Skeletal muscle satellite cell (primary cell): Measurements from ENCODE around the gene RAB36.
"Not testable (repeated sequence)": the region's sequence is repeated elsewhere in the genome, so short reads cannot be mapped to it uniquely, and the experiment has no call there.

ENCODE experiments used
- H3K27me3 ChIP-seq: 2 replicates; pipeline ENCODE4 v1.7.0; 2013; ENCODE audit warnings: low read length; ENCODE audit not compliant: control insufficient read depth, insufficient read depth
- H3K36me3 ChIP-seq: 2 replicates; pipeline ENCODE4 v1.7.0; 2013; ENCODE audit warnings: mild to moderate bottlenecking, control low read depth, low read length; ENCODE audit not compliant: insufficient read depth
- H3K4me1 ChIP-seq: 2 replicates; pipeline ENCODE4 v1.7.0; 2013; ENCODE audit warnings: low read length; ENCODE audit not compliant: control insufficient read depth, insufficient read depth
- H3K4me2 ChIP-seq: 2 replicates; pipeline ENCODE4 v1.7.0; 2013; ENCODE audit warnings: mild to moderate bottlenecking, low read length
- H3K4me3 ChIP-seq: 2 replicates; pipeline ENCODE4 v1.7.0; 2013; ENCODE audit warnings: low read length
- H3K9ac ChIP-seq: 2 replicates; pipeline ENCODE4 v1.7.0; 2013; ENCODE audit warnings: mild to moderate bottlenecking, low read depth, low read length, moderate library complexity
- H3K9me3 ChIP-seq: replicated peaks from 2 replicates; pipeline ENCODE4 v1.7.0; 2013; ENCODE audit warnings: mild to moderate bottlenecking, control low read depth, low read length

RAB36 gene

DNA sequence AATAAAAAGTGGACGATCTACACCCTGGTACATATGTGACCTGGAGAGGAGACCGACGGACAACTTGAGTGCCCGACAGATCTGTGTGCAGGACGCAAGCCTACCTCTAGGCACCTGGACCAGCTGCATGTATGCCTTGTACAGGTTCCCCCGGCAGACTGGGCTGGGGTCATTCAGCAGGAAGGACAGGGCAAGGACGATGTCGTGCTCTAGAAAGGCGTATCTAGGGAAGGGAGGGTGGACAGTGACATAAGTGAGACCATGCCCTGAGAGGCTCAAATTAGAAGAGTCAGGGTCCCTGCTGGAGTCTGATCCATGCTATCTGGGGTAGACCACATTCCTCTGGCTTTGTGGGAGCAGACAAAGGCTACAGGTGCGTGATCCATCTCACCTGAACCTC lies 11.4 kb upstream of the RAB36 start:
- no peaks in the 10 kb centered on the region for H3K9me3 ChIP-seq
- H3K4me3 ChIP-seq = no peak overlapping the region
- no peak overlapping the region for H3K9ac ChIP-seq
- peaks cover 5% of the 10 kb centered on the region for H3K4me1 ChIP-seq
- peaks cover 23% of the 10 kb centered on the region for H3K27me3 ChIP-seq
- no peaks in the 10 kb centered on the region for H3K36me3 ChIP-seq
- no peak overlapping the region for H3K4me2 ChIP-seq

DNA sequence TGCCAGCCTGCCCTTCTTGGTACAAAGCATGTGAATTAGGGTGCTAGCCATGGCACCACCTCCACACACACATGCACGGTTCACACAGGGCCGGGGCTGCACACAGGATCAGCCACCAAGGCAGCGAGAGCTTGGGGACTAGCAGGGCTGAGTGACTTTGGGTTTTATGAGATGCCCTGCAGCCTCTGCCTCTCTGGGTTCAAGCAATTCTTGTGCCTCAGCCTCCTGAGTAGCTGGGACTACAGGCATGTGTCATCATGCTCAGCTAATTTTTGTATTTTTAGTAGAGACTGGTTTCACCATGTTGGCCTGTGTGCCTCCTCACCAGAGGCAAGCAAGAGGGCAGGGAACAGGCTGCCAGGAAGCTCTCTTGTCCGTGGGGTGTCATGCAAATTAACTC lies 8.3 kb upstream of the RAB36 start:
- H3K9ac ChIP-seq, H3K27me3 ChIP-seq, H3K4me1 ChIP-seq, H3K36me3 ChIP-seq, H3K9me3 ChIP-seq, H3K4me3 ChIP-seq, H3K4me2 ChIP-seq: not testable (repeated sequence)

DNA sequence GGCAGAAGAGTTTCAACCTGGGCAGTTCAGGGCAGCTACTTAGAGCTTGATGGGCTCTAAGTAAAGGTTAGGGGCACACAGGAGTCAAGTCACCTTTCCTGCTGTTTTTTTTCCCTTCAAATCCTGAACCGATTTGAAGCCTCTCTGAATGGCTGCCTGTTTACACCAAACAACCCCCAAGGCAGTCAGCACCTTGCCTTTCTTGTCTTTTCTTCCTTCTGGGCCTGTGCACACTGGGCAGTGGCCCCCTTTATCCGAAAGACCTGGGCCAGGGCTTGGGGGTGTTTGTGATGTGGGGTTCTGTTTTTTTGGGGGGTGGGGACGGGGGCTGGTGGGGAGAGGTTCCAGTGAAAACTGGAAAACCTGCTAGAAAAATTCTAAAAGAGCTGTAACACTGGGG lies 7.8 kb upstream of the RAB36 start:
- Histone ChIP-seq H3K4me1 (peaks cover 5% of the 10 kb centered on the region), H3K9ac (no peak overlapping the region), H3K4me2 (no peak overlapping the region), H3K4me3 (no peak overlapping the region), H3K27me3 (peaks cover 4% of the 10 kb centered on the region), H3K36me3 (no peaks in the 10 kb centered on the region), H3K9me3 (no peaks in the 10 kb centered on the region)

- peaks cover 5% of the 10 kb centered on the region for H3K4me1 ChIP-seq
- peaks cover 4% of the 10 kb centered on the region for H3K27me3 ChIP-seq
- no peak overlapping the region for H3K9ac ChIP-seq
- no peak overlapping the region for H3K4me3 ChIP-seq
- no peaks in the 10 kb centered on the region for H3K36me3 ChIP-seq
- no peaks in the 10 kb centered on the region for H3K9me3 ChIP-seq
- H3K4me2 ChIP-seq = no peak overlapping the region
These were observed 7.2 kb upstream of the RAB36 start for GRCh38 chr22:23137905-23138561.

DNA sequence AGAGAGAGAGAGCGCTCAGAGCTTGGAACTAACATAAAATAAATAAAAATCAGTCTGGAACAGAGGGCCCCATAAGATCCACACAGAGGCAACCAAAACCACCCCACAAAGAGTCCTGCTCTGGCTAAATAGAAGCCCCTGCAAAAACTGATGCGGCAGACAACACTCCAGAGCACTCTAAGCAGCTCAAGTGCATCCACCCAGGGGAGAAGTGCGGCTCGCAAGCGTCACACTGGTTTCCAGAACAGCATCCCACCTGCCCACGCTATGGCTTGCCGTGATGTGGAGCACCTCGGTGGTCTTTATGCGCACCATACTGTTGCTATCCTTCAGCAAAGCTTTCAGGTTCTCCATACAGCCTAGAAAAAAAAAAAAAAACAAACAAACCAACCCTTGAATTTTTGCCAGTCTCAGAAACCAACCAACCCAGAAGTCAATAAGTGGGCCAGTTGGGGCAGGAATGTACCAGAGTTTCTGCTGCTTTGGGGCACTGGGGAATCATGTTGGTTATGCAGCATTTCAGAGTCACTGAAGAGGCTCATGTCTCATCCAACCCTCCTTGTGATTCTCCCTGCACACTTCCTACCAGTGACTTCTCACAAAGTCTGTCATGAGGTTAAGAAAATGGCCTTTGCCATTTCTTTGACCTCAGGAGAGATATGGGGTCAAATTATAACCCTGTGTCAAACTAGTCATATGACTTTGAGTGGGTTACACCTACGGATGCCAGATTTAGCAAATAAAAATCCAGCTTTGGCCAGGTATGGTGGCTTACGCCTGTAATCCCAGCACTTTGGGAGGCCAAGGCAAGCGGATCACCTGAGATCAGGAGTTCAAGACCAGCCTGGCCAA lies 6.5 kb upstream of the RAB36 start:
- Histone ChIP-seq H3K4me2 (no peak overlapping the region), H3K9me3 (no peaks in the 10 kb centered on the region), H3K4me3 (no peak overlapping the region), H3K36me3 (no peaks in the 10 kb centered on the region), H3K9ac (no peak overlapping the region), H3K27me3 (peaks cover 4% of the 10 kb centered on the region), H3K4me1 (peaks cover 5% of the 10 kb centered on the region)

DNA sequence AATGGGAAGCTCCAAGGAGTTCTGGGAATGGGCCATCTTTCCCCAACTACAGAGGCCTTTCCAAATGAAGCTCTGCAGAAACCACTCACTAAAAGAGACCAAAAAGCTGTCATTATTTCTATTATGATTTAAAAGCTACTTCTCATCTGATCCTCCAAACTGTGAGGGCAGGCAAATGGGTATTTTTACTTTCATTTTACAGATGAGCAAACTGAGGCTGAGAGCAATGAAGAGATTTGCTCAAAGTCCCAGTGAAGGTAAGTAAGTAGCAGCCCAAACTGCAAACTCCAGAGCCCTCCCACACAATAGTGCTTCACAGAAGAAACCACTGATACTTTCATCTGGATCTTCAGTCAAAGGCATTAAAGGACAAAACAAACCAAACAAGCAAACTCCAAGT lies 4.9 kb upstream of the RAB36 start:
- H3K9ac ChIP-seq = no peak overlapping the region
- H3K4me2 ChIP-seq = no peak overlapping the region
- H3K36me3 ChIP-seq = no peaks in the 10 kb centered on the region
- H3K9me3 ChIP-seq = no peaks in the 10 kb centered on the region
- peaks cover 13% of the 10 kb centered on the region for H3K4me1 ChIP-seq
- no peaks in the 10 kb centered on the region for H3K27me3 ChIP-seq
- no peak overlapping the region for H3K4me3 ChIP-seq

GRCh38 chr22:23142546-23143105 lies 2.7 kb upstream of the RAB36 start:
- H3K36me3 ChIP-seq = no peaks in the 10 kb centered on the region
- no peaks in the 10 kb centered on the region for H3K27me3 ChIP-seq
- H3K9ac ChIP-seq = no peak overlapping the region
- H3K9me3 ChIP-seq = no peaks in the 10 kb centered on the region
- H3K4me3 ChIP-seq = no peak overlapping the region
- peaks cover 28% of the 10 kb centered on the region for H3K4me1 ChIP-seq
- H3K4me2 ChIP-seq = peak overlapping the region; percentile 71

DNA sequence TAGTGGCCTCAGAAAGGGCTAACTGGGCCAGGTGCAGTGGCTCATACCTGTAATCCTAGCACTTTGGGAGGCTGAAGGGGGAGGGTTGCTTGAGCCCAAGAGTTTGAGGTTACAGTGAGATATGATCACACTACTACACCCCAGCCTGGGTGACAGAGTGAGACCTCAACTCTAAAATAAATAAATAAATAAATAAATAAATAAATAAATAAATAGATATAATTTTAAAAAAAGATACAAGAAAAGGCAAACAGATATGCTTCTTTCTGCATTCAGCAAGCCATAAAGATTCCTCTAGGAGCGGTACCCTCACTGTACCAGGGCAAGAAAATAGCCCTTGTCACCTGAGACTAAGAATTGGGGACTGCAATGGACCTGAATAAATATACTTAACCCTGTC lies 2.2 kb upstream of the RAB36 start:
- Histone ChIP-seq H3K9ac (no peak overlapping the region), H3K4me1 (peaks cover 28% of the 10 kb centered on the region)

DNA sequence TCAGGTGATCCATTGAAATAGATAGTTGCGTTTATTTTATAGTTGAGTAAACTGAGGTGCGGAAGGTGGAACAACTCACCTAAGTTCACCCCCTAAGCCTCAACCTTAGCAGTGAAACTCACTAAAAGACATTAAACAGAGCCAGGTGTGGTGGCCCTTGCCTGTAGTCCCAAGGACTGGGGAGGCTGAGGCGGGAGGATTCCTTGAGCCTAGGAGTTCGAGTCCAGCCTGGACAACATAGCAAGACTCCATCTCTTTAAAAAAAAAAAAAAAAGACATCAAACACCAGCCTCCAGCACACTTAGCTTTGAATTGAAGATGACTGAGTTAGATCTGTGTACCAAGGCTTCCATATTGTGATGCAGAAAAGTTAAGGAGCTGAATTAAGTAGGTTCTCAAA lies 845 bp upstream of the RAB36 start:
- no peaks in the 10 kb centered on the region for H3K36me3 ChIP-seq
- H3K4me3 ChIP-seq = peak overlapping the region; percentile 63
- no peaks in the 10 kb centered on the region for H3K9me3 ChIP-seq
- H3K27me3 ChIP-seq = peaks cover 3% of the 10 kb centered on the region
- peaks cover 27% of the 10 kb centered on the region for H3K4me1 ChIP-seq
- H3K9ac ChIP-seq = peak overlapping the region; percentile 10
- peak overlapping the region; percentile 78 for H3K4me2 ChIP-seq

More for the DNA sequence above, 2.2 kb upstream of the RAB36 start:
- Histone ChIP-seq H3K27me3 (peaks cover under 1% of the 10 kb centered on the region), H3K9me3 (no peaks in the 10 kb centered on the region), H3K4me3 (no peak overlapping the region), H3K4me2 (no peak overlapping the region), H3K36me3 (no peaks in the 10 kb centered on the region)

DNA sequence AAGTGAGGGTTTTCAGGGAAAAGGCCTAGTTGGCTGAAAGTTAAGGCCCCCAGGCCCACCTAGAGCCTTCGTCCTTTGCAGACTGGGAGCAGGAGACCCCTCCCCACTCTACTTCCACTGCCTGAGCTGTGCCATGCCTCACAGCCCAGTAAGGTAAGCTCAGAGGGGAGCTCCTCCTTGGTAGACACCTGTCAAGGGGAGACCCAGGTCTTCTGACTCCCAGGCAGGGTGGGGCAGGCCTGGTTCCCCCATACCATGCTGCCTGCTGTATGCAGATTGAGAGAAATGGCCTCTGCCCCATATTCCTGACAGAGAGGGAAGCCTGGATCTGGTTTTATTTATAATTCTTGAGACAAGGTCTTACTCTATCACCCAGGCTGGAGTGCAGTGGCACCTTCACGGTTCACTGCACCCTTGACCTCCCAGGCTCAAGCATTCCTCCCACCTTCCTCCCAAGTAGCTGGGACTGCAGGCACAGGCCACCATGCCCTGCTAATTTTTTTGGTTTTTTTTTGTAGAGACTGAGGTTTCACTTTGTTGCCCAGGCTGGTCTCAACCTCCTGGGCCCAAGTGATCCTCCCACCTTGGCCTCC lies 697 bp downstream of the RAB36 start:
- H3K27me3 ChIP-seq = peaks cover 3% of the 10 kb centered on the region
- H3K9ac ChIP-seq = peak overlapping the region; percentile 71
- peak overlapping the region; percentile 78 for H3K4me2 ChIP-seq
- H3K36me3 ChIP-seq = no peaks in the 10 kb centered on the region
- peak overlapping the region; percentile 63 for H3K4me3 ChIP-seq
- H3K9me3 ChIP-seq = no peaks in the 10 kb centered on the region
- peaks cover 27% of the 10 kb centered on the region for H3K4me1 ChIP-seq

GRCh38 chr22:23146478-23147205 lies 1.4 kb downstream of the RAB36 start:
- H3K4me1 ChIP-seq = peaks cover 27% of the 10 kb centered on the region
- H3K9ac ChIP-seq = no peak overlapping the region
- H3K27me3 ChIP-seq = peaks cover 3% of the 10 kb centered on the region
- no peaks in the 10 kb centered on the region for H3K9me3 ChIP-seq
- no peak overlapping the region for H3K4me2 ChIP-seq
- no peaks in the 10 kb centered on the region for H3K36me3 ChIP-seq
- no peak overlapping the region for H3K4me3 ChIP-seq
